Measurements from ENCODE around the gene PTPRQ.
"Not testable (repeated sequence)": the region's sequence is repeated elsewhere in the genome, so short reads cannot be mapped to it uniquely, and the experiment has no call there.

Gene PTPRQ

DNA sequence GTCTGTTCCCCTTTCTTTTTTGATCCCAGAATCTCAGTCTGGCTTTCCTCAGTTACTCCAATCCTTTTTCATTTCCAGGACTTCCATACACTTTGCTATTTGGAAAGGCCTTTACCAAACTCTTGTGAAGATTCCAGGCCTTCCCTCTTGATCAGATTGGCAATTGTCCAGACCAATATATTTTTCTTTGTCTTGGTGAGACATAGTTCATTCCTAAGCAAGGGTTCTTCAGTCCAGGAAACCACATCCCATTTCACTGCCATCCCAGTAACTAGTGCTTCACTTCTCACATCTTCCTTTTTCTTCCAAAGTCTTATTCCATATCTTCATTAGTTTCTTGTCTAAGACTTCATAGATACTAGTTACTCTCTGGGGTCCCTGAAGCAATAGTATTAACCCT, 2.1 kb upstream of the PTPRQ start:
- TF ChIP-seq POLR2A (IDR thresholded peaks at IDR 0.05; ENCODE audit: low read length), result no peak
- TF ChIP-seq GATA1 (IDR thresholded peaks at IDR 0.05; ENCODE audit: low read depth, low read length), result no peak
- no peak for DNase-seq

DNA sequence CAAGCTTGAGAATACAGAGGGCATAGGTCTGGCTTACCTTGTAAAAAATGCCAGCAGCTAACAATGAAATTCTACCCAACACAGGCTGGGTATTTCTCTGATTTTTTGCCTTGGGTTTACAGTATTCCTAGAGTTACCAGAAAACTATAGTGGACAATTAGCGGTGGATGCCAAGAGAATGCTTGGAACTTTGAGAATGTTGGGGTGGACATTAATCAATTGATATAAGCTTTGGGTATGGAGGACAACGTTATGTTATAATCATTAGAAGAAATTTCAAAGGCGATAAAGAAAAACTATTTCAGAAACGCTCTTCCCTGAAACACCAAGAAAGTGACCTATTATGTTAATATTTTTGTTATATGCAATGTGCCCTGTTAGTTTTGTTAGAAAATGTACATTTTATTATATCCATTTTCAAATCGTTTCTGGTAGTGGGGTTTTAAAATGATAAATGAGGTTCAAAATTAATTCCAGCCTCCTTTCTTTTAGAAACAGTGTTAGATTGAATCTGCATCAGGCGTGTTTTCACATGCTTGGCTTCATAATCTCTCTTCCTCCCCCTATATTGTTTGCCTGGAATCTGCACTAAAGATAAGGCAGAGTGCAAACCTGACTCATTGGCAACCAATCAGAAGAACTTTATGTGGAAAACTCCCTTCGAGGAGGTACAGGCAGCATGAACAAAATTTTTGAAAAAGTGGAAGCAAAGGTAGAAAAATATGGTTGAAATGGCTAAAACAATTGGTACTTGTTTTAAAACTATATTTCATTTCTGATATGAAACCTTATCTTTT, 1.4 kb upstream of the PTPRQ start:
- DNase-seq, result no peak
- no peak for TF ChIP-seq POLR2A (IDR thresholded peaks at IDR 0.05; ENCODE audit: low read length)
- TF ChIP-seq GATA1 (IDR thresholded peaks at IDR 0.05; ENCODE audit: low read depth, low read length), result no peak

DNA sequence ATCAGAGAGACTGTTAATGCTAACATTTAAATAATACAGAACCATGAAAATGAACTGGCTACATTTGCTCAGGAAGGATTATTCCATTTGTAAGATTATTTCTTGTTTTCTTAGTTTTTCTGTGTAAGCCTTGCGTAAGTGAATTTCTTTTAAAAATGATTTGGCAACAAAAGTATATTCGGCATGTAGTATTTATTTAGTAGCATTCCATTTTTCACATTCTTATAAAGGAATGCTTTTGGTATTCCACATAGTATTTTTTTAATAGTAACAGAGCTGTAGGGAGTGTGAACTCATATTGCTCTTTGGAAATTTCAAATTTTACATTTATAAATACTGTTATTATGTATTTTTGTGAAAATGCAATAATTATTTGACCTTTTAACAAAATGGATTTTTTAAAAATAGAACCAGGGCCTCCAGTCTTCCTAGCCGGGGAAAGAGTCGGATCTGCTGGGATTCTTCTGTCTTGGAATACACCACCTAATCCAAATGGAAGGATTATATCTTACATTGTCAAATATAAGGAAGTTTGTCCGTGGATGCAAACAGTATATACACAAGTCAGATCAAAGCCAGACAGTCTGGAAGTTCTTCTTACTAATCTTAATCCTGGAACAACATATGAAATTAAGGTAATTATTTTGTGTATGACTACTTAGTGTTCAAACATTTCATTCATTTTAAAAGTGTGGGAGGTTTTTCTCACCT, 1.2 kb downstream of the PTPRQ start:
- DNase-seq, result no peak

DNA sequence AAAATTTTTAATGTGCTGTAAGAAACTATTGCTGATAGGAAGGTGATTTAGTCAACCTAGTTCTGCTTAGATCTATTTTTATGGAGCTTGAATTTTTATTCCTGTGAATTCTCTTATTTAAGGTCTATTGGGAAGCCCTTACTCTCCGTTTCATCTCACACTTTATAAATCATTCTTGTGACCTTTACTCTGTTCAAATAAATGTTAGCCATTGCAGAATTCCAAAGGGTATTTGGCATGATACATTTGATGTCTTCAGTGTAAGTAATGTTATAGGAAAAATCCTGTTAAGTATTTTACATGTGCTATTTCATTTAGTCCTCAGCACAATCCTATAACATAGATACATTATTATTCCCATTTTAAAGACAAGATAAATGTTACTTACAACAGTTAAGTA, 12.5 kb downstream of the PTPRQ start:
- TF ChIP-seq POLR2A (IDR thresholded peaks at IDR 0.05; ENCODE audit: low read length) (no peak), GATA1 (IDR thresholded peaks at IDR 0.05; ENCODE audit: low read depth, low read length) (no peak)
- no peak for DNase-seq

More for the DNA sequence above, 1.2 kb downstream of the PTPRQ start:
- TF ChIP-seq POLR2A (IDR thresholded peaks at IDR 0.05; ENCODE audit: low read length) (no peak), GATA1 (IDR thresholded peaks at IDR 0.05; ENCODE audit: low read depth, low read length) (no peak)

GRCh38 chr12:80460972-80461371, 16.9 kb downstream of the PTPRQ start:
- no peak for TF ChIP-seq POLR2A (IDR thresholded peaks at IDR 0.05; ENCODE audit: low read length)
- TF ChIP-seq GATA1 (IDR thresholded peaks at IDR 0.05; ENCODE audit: low read depth, low read length), result no peak
- no peak for DNase-seq

GRCh38 chr12:80461851-80462250, 17.8 kb downstream of the PTPRQ start:
- not testable (repeated sequence) for DNase-seq

GRCh38 chr12:80469681-80470080, 25.6 kb downstream of the PTPRQ start:
- no peak for DNase-seq

DNA sequence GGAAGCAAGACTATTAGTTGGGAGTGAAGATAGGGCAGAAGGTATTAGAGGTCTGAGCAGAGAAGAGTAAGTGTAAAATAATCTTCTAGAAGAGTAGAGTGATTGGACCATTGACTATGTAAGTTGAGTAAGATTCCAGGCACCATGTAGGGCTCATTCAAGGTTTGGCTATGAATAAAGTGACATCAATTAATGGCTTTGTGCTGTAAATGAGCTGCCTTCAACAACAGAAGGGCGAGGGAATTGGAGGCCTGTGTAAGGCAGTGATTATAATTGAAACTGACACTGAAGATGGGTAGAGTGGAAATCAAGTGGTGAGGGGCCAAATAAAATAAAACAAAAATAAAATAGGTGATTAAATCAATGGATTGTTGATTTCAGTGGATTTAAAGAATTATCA, 26.4 kb downstream of the PTPRQ start:
- no peak for DNase-seq
- TF ChIP-seq POLR2A (IDR thresholded peaks at IDR 0.05; ENCODE audit: low read length) (no peak), GATA1 (IDR thresholded peaks at IDR 0.05; ENCODE audit: low read depth, low read length) (no peak)

More at GRCh38 chr12:80469681-80470080, 25.6 kb downstream of the PTPRQ start:
- TF ChIP-seq POLR2A (IDR thresholded peaks at IDR 0.05; ENCODE audit: low read length) (no peak), GATA1 (IDR thresholded peaks at IDR 0.05; ENCODE audit: low read depth, low read length) (no peak)

DNA sequence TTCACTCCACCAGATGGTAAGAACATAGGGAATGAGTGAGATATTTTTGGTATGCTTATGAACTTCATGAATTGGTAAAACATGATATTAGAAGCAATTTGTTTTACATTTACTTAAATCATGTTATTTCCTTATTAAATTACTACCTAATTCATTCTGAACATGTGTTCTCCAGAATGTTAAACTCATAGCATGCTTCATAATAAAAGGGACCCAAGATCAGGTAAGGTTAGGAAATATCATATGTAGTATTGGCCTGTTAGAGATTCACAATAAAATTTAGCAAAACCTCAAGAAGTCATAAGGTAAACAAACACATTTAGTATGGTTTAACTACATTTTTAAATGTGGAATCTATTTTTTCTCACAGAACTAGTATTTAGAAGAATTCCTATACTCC, 28.2 kb downstream of the PTPRQ start:
- no peak for TF ChIP-seq POLR2A (IDR thresholded peaks at IDR 0.05; ENCODE audit: low read length)
- no peak for TF ChIP-seq GATA1 (IDR thresholded peaks at IDR 0.05; ENCODE audit: low read depth, low read length)
- DNase-seq, result no peak

- peak; percentile 47 to 49 for DNase-seq
- TF ChIP-seq POLR2A (IDR thresholded peaks at IDR 0.05; ENCODE audit: low read length) (no peak), GATA1 (IDR thresholded peaks at IDR 0.05; ENCODE audit: low read depth, low read length) (no peak)
These were observed 29.0 kb downstream of the PTPRQ start for GRCh38 chr12:80472911-80473500.

DNA sequence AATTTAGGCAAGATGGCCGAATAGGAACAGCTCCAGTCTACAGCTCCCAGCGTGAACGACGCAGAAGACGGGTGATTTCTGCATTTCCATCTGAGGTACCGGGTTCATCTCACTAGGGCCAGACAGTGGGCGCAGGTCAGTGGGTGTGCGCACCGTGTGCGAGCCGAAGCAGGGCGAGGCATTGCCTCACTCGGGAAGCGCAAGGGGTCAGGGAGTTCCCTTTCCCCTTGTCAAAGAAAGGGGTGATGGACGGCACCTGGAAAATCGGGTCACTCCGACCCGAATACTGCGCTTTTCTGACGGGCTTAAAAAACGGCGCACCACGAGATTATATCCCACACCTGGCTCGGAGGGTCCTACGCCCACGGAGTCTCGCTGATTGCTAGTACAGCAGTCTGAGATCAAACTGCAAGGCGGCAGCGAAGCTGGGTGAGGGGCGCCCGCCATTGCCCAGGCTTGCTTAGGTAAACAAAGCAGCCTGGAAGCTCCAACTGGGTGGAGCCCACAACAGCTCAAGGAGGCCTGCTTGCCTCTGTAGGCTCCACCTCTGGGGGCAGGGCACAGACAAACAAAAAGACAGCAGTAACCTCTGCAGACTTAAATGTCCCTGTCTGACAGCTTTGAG, 33.6 kb downstream of the PTPRQ start:
- DNase-seq, result not testable (repeated sequence)

DNA sequence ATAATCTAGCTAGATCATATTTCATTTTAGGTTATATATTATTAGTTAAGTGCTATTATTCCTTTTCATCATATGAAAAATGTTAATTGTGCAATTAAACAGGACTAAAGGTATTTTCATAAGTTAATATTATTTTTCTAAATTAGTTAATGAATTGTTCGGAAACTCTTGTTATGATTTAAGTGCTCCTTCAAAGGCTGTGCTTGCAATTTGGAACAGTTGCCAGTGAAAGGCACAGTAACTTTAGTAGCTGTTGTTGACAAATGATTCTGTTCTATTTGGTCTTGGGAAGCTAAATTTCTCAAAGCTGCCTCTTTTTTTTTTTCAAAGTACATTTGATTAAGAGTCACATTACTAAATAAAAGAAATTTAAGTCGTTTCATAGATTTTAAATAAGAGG, 40.7 kb downstream of the PTPRQ start:
- TF ChIP-seq POLR2A (IDR thresholded peaks at IDR 0.05; ENCODE audit: low read length) (no peak), GATA1 (IDR thresholded peaks at IDR 0.05; ENCODE audit: low read depth, low read length) (no peak)
- DNase-seq, result no peak

GRCh38 chr12:80485222-80485987, 41.4 kb downstream of the PTPRQ start:
- DNase-seq, result no peak

GRCh38 chr12:80490329-80490728, 46.3 kb downstream of the PTPRQ start:
- TF ChIP-seq GATA1 (IDR thresholded peaks at IDR 0.05; ENCODE audit: low read depth, low read length) (no peak), POLR2A (IDR thresholded peaks at IDR 0.05; ENCODE audit: low read length) (no peak)

More at GRCh38 chr12:80485222-80485987, 41.4 kb downstream of the PTPRQ start:
- TF ChIP-seq GATA1 (IDR thresholded peaks at IDR 0.05; ENCODE audit: low read depth, low read length) (no peak), POLR2A (IDR thresholded peaks at IDR 0.05; ENCODE audit: low read length) (no peak)

More at GRCh38 chr12:80490329-80490728, 46.3 kb downstream of the PTPRQ start:
- DNase-seq, result no peak
